Nephron progenitor cell (in vitro differentiated cells): ENCODE measurements around the gene C16orf78.

ENCODE experiments used
- DNase-seq: peaks from one replicate; pipeline ENCODE4 v3.0.0; 2021
- H3K27ac Mint-ChIP-seq: 2 replicates; pipeline ENCODE4 v1.8.0; 2021; ENCODE audit warnings: mild to moderate bottlenecking, moderate library complexity, mixed read lengths
- H3K27me3 Mint-ChIP-seq: 2 replicates; pipeline ENCODE4 v1.8.0; 2021; ENCODE audit warnings: mild to moderate bottlenecking, low read depth, mixed read lengths; ENCODE audit not compliant: poor library complexity
- H3K36me3 Mint-ChIP-seq: 2 replicates; pipeline ENCODE4 v1.8.0; 2021; ENCODE audit warnings: low read depth, mixed read lengths
- H3K4me1 Mint-ChIP-seq: 2 replicates; pipeline ENCODE4 v1.8.0; 2021; ENCODE audit warnings: mixed read lengths
- H3K4me3 Mint-ChIP-seq: 2 replicates; pipeline ENCODE4 v1.8.0; 2021; ENCODE audit warnings: mild to moderate bottlenecking, moderate library complexity, mixed read lengths
- H3K9me3 Mint-ChIP-seq: 2 replicates; pipeline ENCODE4 v1.8.0; 2021; ENCODE audit warnings: mild to moderate bottlenecking, moderate library complexity, mixed read lengths
- TF ChIP-seq, protein P1 (sequence below): fragments of 200-600 bp; sonication (generic); IDR thresholded peaks from 2 replicates; pipeline ENCODE4 v1.5.0; 2021; ENCODE audit warnings: antibody characterized with exemption

Gene C16orf78

DNA sequence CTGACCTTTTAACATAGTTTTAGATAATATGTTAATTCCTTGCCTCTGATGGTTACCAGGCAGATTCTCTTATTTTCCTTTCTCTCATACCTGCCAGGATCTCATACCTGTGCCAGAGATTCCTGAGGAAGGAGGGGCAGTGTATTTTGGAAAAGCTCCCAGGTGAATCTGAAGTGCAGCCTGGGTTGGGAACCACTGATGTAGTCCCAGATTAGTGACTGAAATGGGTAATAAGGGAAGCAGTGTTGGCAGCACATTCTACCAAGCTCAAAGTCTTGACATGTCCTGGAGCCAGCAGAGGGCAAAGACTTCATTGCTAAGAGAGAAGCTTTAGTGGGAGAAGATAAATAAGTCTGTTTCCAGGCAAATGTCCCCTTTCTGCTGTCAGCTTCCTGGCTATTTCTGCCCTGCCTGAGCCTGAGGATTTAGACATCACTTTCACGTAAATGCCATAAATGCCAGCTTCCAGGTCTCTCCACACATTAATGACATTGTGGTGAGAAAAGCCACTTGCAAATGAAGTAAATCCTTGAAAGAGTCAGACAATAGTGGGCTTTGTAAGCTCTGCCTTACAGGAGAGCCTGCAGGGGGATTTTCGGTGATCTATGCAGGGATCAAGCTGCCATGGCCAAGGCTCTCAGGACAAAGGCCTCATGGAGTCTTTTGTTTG lies 40.9 kb upstream of the C16orf78 start:
- no peaks in the 10 kb centered on the region for H3K4me1 Mint-ChIP-seq
- no peak overlapping the region for H3K4me3 Mint-ChIP-seq
- TF ChIP-seq, protein P1, sequence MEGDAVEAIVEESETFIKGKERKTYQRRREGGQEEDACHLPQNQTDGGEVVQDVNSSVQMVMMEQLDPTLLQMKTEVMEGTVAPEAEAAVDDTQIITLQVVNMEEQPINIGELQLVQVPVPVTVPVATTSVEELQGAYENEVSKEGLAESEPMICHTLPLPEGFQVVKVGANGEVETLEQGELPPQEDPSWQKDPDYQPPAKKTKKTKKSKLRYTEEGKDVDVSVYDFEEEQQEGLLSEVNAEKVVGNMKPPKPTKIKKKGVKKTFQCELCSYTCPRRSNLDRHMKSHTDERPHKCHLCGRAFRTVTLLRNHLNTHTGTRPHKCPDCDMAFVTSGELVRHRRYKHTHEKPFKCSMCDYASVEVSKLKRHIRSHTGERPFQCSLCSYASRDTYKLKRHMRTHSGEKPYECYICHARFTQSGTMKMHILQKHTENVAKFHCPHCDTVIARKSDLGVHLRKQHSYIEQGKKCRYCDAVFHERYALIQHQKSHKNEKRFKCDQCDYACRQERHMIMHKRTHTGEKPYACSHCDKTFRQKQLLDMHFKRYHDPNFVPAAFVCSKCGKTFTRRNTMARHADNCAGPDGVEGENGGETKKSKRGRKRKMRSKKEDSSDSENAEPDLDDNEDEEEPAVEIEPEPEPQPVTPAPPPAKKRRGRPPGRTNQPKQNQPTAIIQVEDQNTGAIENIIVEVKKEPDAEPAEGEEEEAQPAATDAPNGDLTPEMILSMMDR = no peak
- peaks cover 20% of the 10 kb centered on the region for H3K27me3 Mint-ChIP-seq
- H3K36me3 Mint-ChIP-seq = no peaks in the 10 kb centered on the region
- no peaks in the 10 kb centered on the region for H3K9me3 Mint-ChIP-seq
- no peak for DNase-seq
- no peak overlapping the region for H3K27ac Mint-ChIP-seq

DNA sequence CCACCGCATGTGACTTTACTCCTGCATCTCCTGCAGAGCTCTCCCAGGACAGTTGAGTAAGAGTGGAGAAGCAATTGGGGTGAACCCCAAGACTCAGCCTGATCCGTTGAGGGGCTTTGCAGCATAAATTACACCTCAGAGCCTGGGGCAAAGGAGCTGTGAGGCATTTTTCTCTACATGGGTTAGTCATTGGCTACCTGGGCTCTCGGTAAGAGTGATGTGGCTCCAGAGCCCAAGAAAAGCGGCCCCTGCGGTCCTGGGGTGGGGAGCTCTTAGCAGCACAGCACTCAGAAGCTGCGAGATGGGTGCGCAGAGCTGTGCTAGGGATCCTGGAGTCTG lies 40.4 kb upstream of the C16orf78 start:
- Mint-ChIP-seq H3K36me3 (no peaks in the 10 kb centered on the region), H3K4me1 (no peaks in the 10 kb centered on the region), H3K27me3 (peaks cover 20% of the 10 kb centered on the region), H3K9me3 (no peaks in the 10 kb centered on the region), H3K27ac (no peak overlapping the region), H3K4me3 (no peak overlapping the region)
- TF ChIP-seq, protein P1 = no peak
- no peak for DNase-seq

DNA sequence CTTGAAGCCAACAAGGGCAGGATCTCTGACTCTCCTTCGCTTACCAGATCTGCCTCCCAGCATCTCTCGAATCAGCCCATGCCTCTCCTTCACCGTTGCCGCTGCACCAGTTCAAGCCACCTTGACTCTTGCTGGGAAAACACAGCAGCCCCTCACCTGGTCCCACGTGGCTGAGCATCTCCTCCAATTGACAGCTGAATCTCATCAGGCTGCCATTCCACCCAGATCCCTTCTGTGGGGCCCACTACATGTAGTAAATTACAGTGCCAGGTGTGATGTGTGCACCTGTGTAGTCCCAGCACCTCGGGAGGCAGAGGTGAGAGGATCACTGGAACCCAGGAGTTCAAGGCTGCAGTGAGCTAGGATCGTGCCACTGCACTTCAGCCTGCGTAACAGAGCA lies 37.8 kb upstream of the C16orf78 start:
- Mint-ChIP-seq H3K4me1 (no peaks in the 10 kb centered on the region), H3K4me3 (no peak overlapping the region), H3K27me3 (peaks cover 26% of the 10 kb centered on the region), H3K9me3 (no peaks in the 10 kb centered on the region), H3K27ac (no peak overlapping the region), H3K36me3 (no peaks in the 10 kb centered on the region)
- TF ChIP-seq, protein P1 = no peak
- no peak for DNase-seq

DNA sequence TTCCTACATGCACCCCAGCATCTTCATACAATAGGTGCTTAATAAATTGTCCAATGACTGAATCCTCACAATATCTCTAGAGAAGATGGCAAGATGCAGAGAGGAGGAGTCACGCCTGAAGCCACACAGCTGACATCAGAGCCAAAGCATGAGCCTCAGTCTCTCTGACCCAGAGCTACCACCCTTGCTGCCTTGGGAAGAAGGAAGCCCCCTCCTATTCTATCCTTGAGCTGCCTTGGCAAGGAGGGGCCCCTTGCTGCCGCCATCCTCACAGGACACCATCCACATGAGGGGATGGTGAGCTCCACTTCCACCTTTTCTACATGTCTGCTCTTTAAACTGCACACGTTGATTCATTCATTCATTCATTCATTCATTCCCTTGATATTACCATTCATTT lies 37.0 kb upstream of the C16orf78 start:
- H3K27me3 Mint-ChIP-seq = peaks cover 23% of the 10 kb centered on the region
- DNase-seq = no peak
- TF ChIP-seq, protein P1 = no peak
- no peaks in the 10 kb centered on the region for H3K9me3 Mint-ChIP-seq
- H3K4me3 Mint-ChIP-seq = no peak overlapping the region
- no peaks in the 10 kb centered on the region for H3K4me1 Mint-ChIP-seq
- no peaks in the 10 kb centered on the region for H3K36me3 Mint-ChIP-seq
- no peak overlapping the region for H3K27ac Mint-ChIP-seq

DNA sequence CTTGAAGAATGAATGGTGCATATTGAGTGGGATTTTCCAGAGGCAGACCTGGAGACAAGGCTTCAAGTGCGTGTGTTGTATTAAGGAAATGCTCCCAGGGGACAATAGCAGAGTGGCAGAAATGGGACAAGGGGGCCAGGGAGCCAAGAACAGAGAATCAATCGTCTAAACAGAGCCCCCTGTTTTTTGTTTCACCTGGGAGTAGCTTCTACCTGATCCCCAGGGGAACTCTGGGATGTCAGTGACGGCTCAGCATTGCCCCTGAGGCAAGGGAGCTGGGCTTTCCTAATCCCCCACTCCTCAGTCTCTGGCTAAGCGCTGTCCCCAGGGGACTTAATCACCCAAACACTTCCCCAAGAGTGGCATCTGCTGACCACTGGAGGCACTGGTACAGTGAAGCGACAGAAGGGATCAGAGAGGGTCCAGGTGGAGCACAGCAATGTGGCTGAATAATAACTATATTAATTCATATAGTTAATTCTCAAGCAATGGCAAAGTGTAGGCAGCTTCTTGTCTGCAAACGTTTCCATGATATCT lies 35.7 kb upstream of the C16orf78 start:
- TF ChIP-seq, protein P1 = no peak
- peaks cover 19% of the 10 kb centered on the region for H3K27me3 Mint-ChIP-seq
- no peaks in the 10 kb centered on the region for H3K4me1 Mint-ChIP-seq
- no peak overlapping the region for H3K4me3 Mint-ChIP-seq
- no peaks in the 10 kb centered on the region for H3K36me3 Mint-ChIP-seq
- no peaks in the 10 kb centered on the region for H3K9me3 Mint-ChIP-seq
- DNase-seq = no peak
- H3K27ac Mint-ChIP-seq = no peak overlapping the region

DNA sequence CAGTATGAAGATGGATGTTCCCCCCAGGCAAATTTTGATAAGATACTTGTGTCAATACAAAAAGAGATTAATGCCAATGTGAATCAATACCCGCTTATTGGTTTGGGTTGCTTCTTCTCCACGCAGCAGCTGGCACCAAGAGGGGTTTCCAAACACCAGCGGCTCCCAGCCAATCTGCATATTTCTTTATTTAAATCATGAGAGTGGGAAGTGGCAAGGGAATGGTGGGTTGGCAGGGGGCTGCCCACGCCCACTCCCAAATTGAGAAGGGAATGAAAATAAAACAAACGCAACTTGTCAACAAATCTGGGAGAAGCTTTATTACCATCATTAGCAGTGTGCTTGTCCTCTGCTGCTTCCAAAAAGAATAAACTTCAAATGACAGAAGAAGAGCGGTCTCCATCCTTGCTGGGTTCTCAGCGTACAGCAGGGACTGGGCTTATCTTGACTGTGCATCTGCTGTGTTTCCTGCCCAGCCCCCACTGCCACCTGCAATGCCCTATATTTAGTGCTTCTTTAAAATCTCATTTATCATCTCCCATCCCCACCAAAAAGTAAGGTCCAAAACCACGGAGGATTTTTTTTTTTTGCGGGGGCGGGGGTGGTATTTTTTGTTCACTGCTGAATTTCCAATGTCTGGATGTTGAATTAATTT lies 34.9 kb upstream of the C16orf78 start:
- DNase-seq = no peak
- no peak overlapping the region for H3K27ac Mint-ChIP-seq

More for the DNA sequence above, 34.9 kb upstream of the C16orf78 start:
- Mint-ChIP-seq H3K4me1 (no peaks in the 10 kb centered on the region), H3K9me3 (no peaks in the 10 kb centered on the region), H3K36me3 (no peaks in the 10 kb centered on the region), H3K27me3 (peaks cover 21% of the 10 kb centered on the region), H3K4me3 (no peak overlapping the region)
- TF ChIP-seq, protein P1 = no peak
